Heart left ventricle (tissue), 13 donors: ENCODE results near the gene BPHL.

Experiments used
- CTCF ChIP-seq, 12 donors: fragments of 200-600 bp; sonication (generic) in 4 of 12; IDR thresholded peaks; one replicate each; pipeline versions ENCODE4 v1.5.0 to v1.8.0; 2018 to 2022; ENCODE audit warnings: antibody characterized with exemption in 12 of 12, mild to moderate bottlenecking in 5 of 12
- POLR2A ChIP-seq, 2 donors: fragments of 450-650 bp; IDR thresholded peaks; one replicate each; pipeline ENCODE4 v1.6.1; 2017; ENCODE audit warnings: antibody characterized with exemption in 2 of 2, mild to moderate bottlenecking in 2 of 2, moderate library complexity in 2 of 2
- donor health status: ischemic (EF 13 %, LVEDD 7.1; RV severe dilation, severe dysfunction).
- donor health status: DM: no; HTN: yes; CAD: no.
- donor health status: DM: no; HTN: no; CAD: no.
- donor health status: ischemic (EF 25% LVEDD 6.9; RV normal size, moderate dysfunction).
- donor health status: ischemic (EF 25% LVEDD 5.7; RV mildly dilated, moderate dysfunction).
- donor health status: ischemic (EF 35%, LVEDD 5.7; RV mildly dilated, moderate dysfunction).
- donor health status: nonischemic (EF 11% LVEDD 7.7; RV severe dilation, severe dysfunction).
- donor health status: DM: yes; HTN: yes; CAD: no.
- donor health status: PGD.
- donor health status: ischemic (EF 29% LVEDD 5.4; RV normal size, mild dysfunction).
- donor health status: nonischemic (EF 23%, LVEDD 6.1; RV moderate dilation, normal function).

DNA sequence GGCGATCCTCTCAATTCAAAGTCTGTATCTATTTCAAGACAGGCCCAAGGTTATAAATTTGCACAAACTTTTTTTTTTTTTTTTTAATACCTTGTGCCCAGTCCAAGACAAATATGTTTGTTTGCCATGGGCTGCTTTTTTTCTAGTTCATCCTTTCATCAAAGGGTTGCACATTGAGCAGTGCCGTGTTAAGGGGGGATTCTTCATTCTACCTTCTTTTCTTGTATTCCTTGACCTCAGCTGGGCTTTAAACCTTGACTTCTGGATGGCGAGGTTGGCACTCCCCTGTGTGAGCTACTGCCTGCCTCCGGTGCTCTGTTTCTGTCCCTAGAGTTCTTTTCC lies 42.8 kb upstream of the BPHL start:
- TF ChIP-seq POLR2A (IDR thresholded peaks at IDR 0.05) = no peak
- TF ChIP-seq CTCF (IDR thresholded peaks at IDR 0.05) = no peak
